GM23248 (cell line): Measurements from ENCODE around the gene PTPRT. TPM values are rescaled to one million over a fixed set of nuclear protein-coding genes. Genes with fewer than 3 reads are reported as not detected.

Source experiments
- DNase-seq: peaks from one replicate; pipeline ENCODE4 v3.0.0-alpha.2; 2015
- H2AFZ ChIP-seq: fragments of 200-600 bp; sonication (generic); 2 replicates; pipeline ENCODE4 v1.6.1; 2016; ENCODE audit warnings: antibody characterized with exemption
- H3F3A ChIP-seq: fragments of 200-600 bp; sonication (generic); 2 replicates; pipeline ENCODE4 v1.6.1; 2016; ENCODE audit warnings: mild to moderate bottlenecking, antibody characterized with exemption, mixed run types; ENCODE audit not compliant: insufficient read depth
- H3K27ac ChIP-seq: fragments of 200-600 bp; sonication (generic); 2 replicates; pipeline ENCODE4 v1.5.1; 2016; ENCODE audit warnings: mild to moderate bottlenecking
- H3K27me3 ChIP-seq: fragments of 200-600 bp; sonication (generic); replicated peaks from 2 replicates; pipeline ENCODE4 v1.6.1; 2016; ENCODE audit warnings: mild to moderate bottlenecking; ENCODE audit not compliant: insufficient read depth
- H3K36me3 ChIP-seq: fragments of 200-600 bp; sonication (generic); 2 replicates; pipeline ENCODE4 v1.6.1; 2016; ENCODE audit warnings: low read depth, mild to moderate bottlenecking
- H3K4me1 ChIP-seq: fragments of 200-600 bp; sonication (generic); 2 replicates; pipeline ENCODE4 v1.6.1; 2016; ENCODE audit warnings: mild to moderate bottlenecking; ENCODE audit not compliant: insufficient read depth
- H3K4me2 ChIP-seq: fragments of 200-600 bp; sonication (generic); one replicate; pipeline ENCODE4 v1.6.1; 2016; ENCODE audit warnings: mild to moderate bottlenecking; ENCODE audit not compliant: unreplicated experiment
- H3K4me3 ChIP-seq: fragments of 200-600 bp; sonication (generic); 2 replicates; pipeline ENCODE4 v1.5.1; 2016; ENCODE audit warnings: mild to moderate bottlenecking
- H3K79me2 ChIP-seq: fragments of 200-600 bp; sonication (generic); 2 replicates; pipeline ENCODE4 v1.6.1; 2016; ENCODE audit warnings: mild to moderate bottlenecking; ENCODE audit not compliant: insufficient read depth
- H3K9ac ChIP-seq: fragments of 200-600 bp; sonication (generic); 2 replicates; pipeline ENCODE4 v1.6.1; 2016; ENCODE audit warnings: mild to moderate bottlenecking
- H3K9me2 ChIP-seq: fragments of 200-600 bp; sonication (generic); 2 replicates; pipeline ENCODE4 v1.6.1; 2016; ENCODE audit warnings: mixed run types, mild to moderate bottlenecking, moderate library complexity; ENCODE audit not compliant: insufficient read depth
- H3K9me3 ChIP-seq: fragments of 200-600 bp; sonication (generic); one replicate; pipeline ENCODE4 v1.6.1; 2017; ENCODE audit warnings: low read depth
- H4K20me1 ChIP-seq: fragments of 200-600 bp; sonication (generic); 2 replicates; pipeline ENCODE4 v1.6.0; 2016; ENCODE audit not compliant: insufficient read depth
- EZH2 ChIP-seq: fragments of 200-600 bp; sonication (generic); IDR thresholded peaks from 2 replicates; pipeline ENCODE4 v1.6.1; 2018; ENCODE audit warnings: antibody characterized with exemption, mild to moderate bottlenecking; ENCODE audit not compliant: insufficient read depth, poor library complexity, severe bottlenecking
- EZH2phosphoT487 ChIP-seq: fragments of 200-600 bp; sonication (generic); IDR thresholded peaks from 2 replicates; pipeline ENCODE4 v1.6.1; 2018; ENCODE audit warnings: antibody characterized with exemption, moderate library complexity, mild to moderate bottlenecking, low read depth; ENCODE audit not compliant: insufficient read depth
- WGBS, 2 experiments: methylation state at CpG; one replicate each; pipeline ENCODE4 v1.1.6; 2015 to 2017; ENCODE audit warnings: low lambda C conversion rate in 2 of 2, low coverage in 1 of 2; ENCODE audit errors: missing lambda C conversion rate in 2 of 2; 5-methylcytosine and 5-hydroxymethylcytosine counted together
- in situ Hi-C: fragments of 300-500 bp; cut with MboI; formaldehyde crosslinking; loops from 2 replicates; pipeline ENCODE4 v1.15.0; 2020
- polyA plus RNA-seq: library from polyadenylated mRNA; unstranded; fragments of >200 nt; fragmentation: Nextera tagmentation; extraction: Ambion mirVana; gene quantifications from 2 replicates; pipeline ENCODE4 v1.2.1, GENCODE V29; 2016
- total RNA-seq: library from RNA; depleted of rRNA; stranded (reverse); fragments of >200 nt; shearing (Covaris generic); gene quantifications from 2 replicates; pipeline ENCODE4 v1.2.3, GENCODE V29; 2014

Gene PTPRT
- total and polyA plus RNA-seq, 2 experiments from 2014 or later = not detected

DNA sequence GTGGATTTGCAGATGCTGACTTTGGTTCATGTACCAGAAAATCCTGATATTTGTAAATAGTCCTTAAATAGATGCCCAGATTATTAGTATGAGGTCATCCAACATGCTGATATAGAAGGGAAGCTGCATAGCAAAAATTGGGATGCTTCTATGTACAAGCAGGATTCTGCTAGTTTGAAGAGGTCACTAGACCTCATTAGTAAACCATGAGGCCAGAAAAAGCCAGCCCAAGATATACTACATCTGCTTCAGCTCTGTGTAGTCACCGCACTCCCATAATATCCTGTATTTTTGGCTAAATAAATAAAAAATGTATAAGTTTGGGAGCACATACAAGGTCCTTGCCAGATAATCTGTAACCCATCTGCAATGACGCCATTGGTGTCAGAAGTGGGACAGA lies 13.0 kb downstream of the PTPRT start:
- no peaks in the 10 kb centered on the region for H4K20me1 ChIP-seq
- no peak overlapping the region for H2AFZ ChIP-seq
- no peaks in the 10 kb centered on the region; the same call in 1 of the 2 replicates for H3K27me3 ChIP-seq
- H3K79me2 ChIP-seq = no peaks in the 10 kb centered on the region
- no peaks in the 10 kb centered on the region for H3K36me3 ChIP-seq
- H3K9me2 ChIP-seq = no peaks in the 10 kb centered on the region
- in situ Hi-C loops = no loop called here
- H3K4me1 ChIP-seq = no peaks in the 10 kb centered on the region
- H3K4me2 ChIP-seq = no peak overlapping the region
- TF ChIP-seq EZH2 (no peak), EZH2phosphoT487 (no peak)
- H3K27ac ChIP-seq = no peak overlapping the region
- no peak overlapping the region for H3K4me3 ChIP-seq
- DNase-seq = no peak
- H3K9me3 ChIP-seq = no peaks in the 10 kb centered on the region
- 41% methylated on average over 2 of the region's 2 CpGs for WGBS, 2 experiments
- no peaks in the 10 kb centered on the region for H3F3A ChIP-seq
- H3K9ac ChIP-seq = no peak overlapping the region

GRCh38 chr20:43171930-43172329 lies 17.8 kb downstream of the PTPRT start:
- WGBS, 2 experiments = 20 to 28% methylated on average over 5 of the region's 5 CpGs
- Histone ChIP-seq H3K9ac (no peak overlapping the region), H3K4me2 (no peak overlapping the region), H4K20me1 (no peaks in the 10 kb centered on the region), H2AFZ (no peak overlapping the region), H3K4me1 (no peaks in the 10 kb centered on the region), H3K9me3 (no peaks in the 10 kb centered on the region), H3K27ac (no peak overlapping the region), H3F3A (no peaks in the 10 kb centered on the region), H3K79me2 (no peaks in the 10 kb centered on the region), H3K9me2 (no peaks in the 10 kb centered on the region), H3K36me3 (no peaks in the 10 kb centered on the region), H3K27me3 (no peaks in the 10 kb centered on the region; the same call in 1 of the 2 replicates), H3K4me3 (no peak overlapping the region)
- in situ Hi-C loops = no loop called here
- no peak for TF ChIP-seq EZH2phosphoT487
- TF ChIP-seq EZH2 = no peak
- no peak for DNase-seq

- no peaks in the 10 kb centered on the region for H4K20me1 ChIP-seq
- no peaks in the 10 kb centered on the region for H3K36me3 ChIP-seq
- in situ Hi-C loops = no loop called here
- no peak for DNase-seq
- H3F3A ChIP-seq = no peaks in the 10 kb centered on the region
- no peak overlapping the region for H2AFZ ChIP-seq
- H3K79me2 ChIP-seq = no peaks in the 10 kb centered on the region
- no peaks in the 10 kb centered on the region; the same call in 1 of the 2 replicates for H3K27me3 ChIP-seq
- no peaks in the 10 kb centered on the region for H3K9me3 ChIP-seq
- H3K9ac ChIP-seq = no peak overlapping the region
- H3K4me3 ChIP-seq = no peak overlapping the region
- H3K4me2 ChIP-seq = no peak overlapping the region
- H3K27ac ChIP-seq = no peak overlapping the region
- 29 to 37% methylated on average over 4 of the region's 4 CpGs for WGBS, 2 experiments
- H3K4me1 ChIP-seq = no peaks in the 10 kb centered on the region
- H3K9me2 ChIP-seq = no peaks in the 10 kb centered on the region
- TF ChIP-seq EZH2phosphoT487 (no peak), EZH2 (no peak)
Measured at GRCh38 chr20:43170771-43171170, 18.9 kb downstream of the PTPRT start.

GRCh38 chr20:43167615-43168014 lies 22.1 kb downstream of the PTPRT start:
- H3K4me2 ChIP-seq = no peak overlapping the region
- H3K4me3 ChIP-seq = no peak overlapping the region
- no peaks in the 10 kb centered on the region for H3K36me3 ChIP-seq
- in situ Hi-C loops = no loop called here
- no peaks in the 10 kb centered on the region for H4K20me1 ChIP-seq
- TF ChIP-seq EZH2phosphoT487 = no peak
- no peak for TF ChIP-seq EZH2
- no peak overlapping the region for H2AFZ ChIP-seq
- H3K27me3 ChIP-seq = no peaks in the 10 kb centered on the region
- H3K79me2 ChIP-seq = no peaks in the 10 kb centered on the region
- DNase-seq = no peak
- no peak overlapping the region for H3K27ac ChIP-seq
- no peak overlapping the region for H3K9ac ChIP-seq
- no peaks in the 10 kb centered on the region for H3K9me3 ChIP-seq
- H3F3A ChIP-seq = no peaks in the 10 kb centered on the region
- H3K4me1 ChIP-seq = no peaks in the 10 kb centered on the region
- H3K9me2 ChIP-seq = no peaks in the 10 kb centered on the region

- in situ Hi-C loops = no loop called here
- no peaks in the 10 kb centered on the region for H3K9me3 ChIP-seq
- no peaks in the 10 kb centered on the region for H3F3A ChIP-seq
- H3K27ac ChIP-seq = no peak overlapping the region
- H3K9me2 ChIP-seq = no peaks in the 10 kb centered on the region
- H3K36me3 ChIP-seq = no peaks in the 10 kb centered on the region
- no peak overlapping the region for H3K4me2 ChIP-seq
- no peaks in the 10 kb centered on the region for H3K4me1 ChIP-seq
- H4K20me1 ChIP-seq = no peaks in the 10 kb centered on the region
- H3K9ac ChIP-seq = no peak overlapping the region
- no peak for DNase-seq
- H3K79me2 ChIP-seq = no peaks in the 10 kb centered on the region
- H3K4me3 ChIP-seq = no peak overlapping the region
- no peaks in the 10 kb centered on the region for H3K27me3 ChIP-seq
- TF ChIP-seq EZH2 (no peak), EZH2phosphoT487 (no peak)
- H2AFZ ChIP-seq = no peak overlapping the region
- 19 to 29% methylated on average over 1 of the region's 1 CpG for WGBS, 2 experiments
Measured at GRCh38 chr20:43167021-43167420, 22.7 kb downstream of the PTPRT start.
